Memory B cell (primary cell): Measurements from ENCODE around the gene HMCES.
"Not testable (repeated sequence)": the region's sequence is repeated elsewhere in the genome, so short reads cannot be mapped to it uniquely, and the experiment has no call there.

ENCODE experiments used
- ATAC-seq: fragments of 150-1000 bp; cut with Tn5 transposase; 2 replicates; pipeline ENCODE4 v1.10.0; 2021; ENCODE audit warnings: low read depth, mild to moderate bottlenecking, moderate library complexity
- DNase-seq, 2 donors: peaks; one replicate each; pipeline ENCODE4 v3.0.0; 2022; ENCODE audit warnings: low spot score in 2 of 2
- H3K27ac Mint-ChIP-seq: one replicate; pipeline ENCODE4 v1.8.0; 2022; ENCODE audit warnings: mild to moderate bottlenecking, moderate library complexity, mixed read lengths
- H3K27me3 Mint-ChIP-seq: one replicate; pipeline ENCODE4 v1.8.0; 2022; ENCODE audit warnings: mixed read lengths
- H3K36me3 Mint-ChIP-seq: one replicate; pipeline ENCODE4 v1.8.0; 2022; ENCODE audit warnings: mild to moderate bottlenecking, mixed read lengths
- H3K4me1 Mint-ChIP-seq: one replicate; pipeline ENCODE4 v1.8.0; 2022; ENCODE audit warnings: mixed read lengths
- H3K4me3 Mint-ChIP-seq: one replicate; pipeline ENCODE4 v1.8.0; 2022; ENCODE audit warnings: mild to moderate bottlenecking, moderate library complexity, mixed read lengths
- H3K9me3 Mint-ChIP-seq: one replicate; pipeline ENCODE4 v1.8.0; 2022; ENCODE audit warnings: mixed read lengths

Gene HMCES

DNA sequence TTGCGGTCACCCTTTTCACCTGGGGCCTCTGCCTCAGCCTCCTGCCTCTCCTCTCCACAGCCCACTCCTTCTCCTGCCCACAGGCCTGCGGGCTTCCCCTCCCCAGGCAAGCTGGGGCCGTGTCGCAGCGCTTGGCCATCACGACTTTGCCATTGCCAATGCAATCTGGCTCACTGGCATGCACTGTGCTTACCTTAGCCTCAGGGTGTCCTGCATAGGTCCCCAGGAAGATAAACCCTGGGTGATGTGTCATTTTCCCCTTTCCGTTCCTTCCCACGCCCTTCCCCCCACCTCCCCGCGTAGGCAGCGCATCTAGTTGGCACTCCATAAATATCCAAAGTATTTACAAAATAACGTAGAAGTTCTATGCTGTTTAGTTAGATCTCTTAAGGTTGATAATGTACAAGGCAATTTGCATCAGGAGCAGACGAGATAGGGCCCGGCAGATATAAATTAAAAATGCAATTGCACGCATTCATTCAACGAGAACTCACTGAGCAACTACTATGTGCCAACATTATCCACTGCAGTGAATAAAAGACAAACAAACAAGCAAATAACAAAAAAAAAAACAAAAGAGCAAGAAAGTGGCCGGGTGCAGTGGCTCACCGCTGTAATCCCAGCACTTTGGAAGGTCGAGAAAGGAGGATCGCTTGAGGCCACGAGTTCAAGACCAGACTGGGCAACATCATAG is 30.2 kb upstream of the HMCES start:
- Mint-ChIP-seq H3K27ac (peak overlapping the region; percentile 92), H3K9me3 (no peaks in the 10 kb centered on the region), H3K4me3 (peak overlapping the region; percentile 93), H3K36me3 (peaks cover 11% of the 10 kb centered on the region), H3K4me1 (peaks cover 17% of the 10 kb centered on the region), H3K27me3 (no peaks in the 10 kb centered on the region)
- DNase-seq (no peak), ATAC-seq (no peak)

- H3K27me3 Mint-ChIP-seq = no peaks in the 10 kb centered on the region
- peaks cover 20% of the 10 kb centered on the region for H3K36me3 Mint-ChIP-seq
- H3K4me3 Mint-ChIP-seq = peak within 1 kb of the TSS; percentile 93
- ATAC-seq (peak; percentile 77), DNase-seq (peak; percentile 76 to 77)
- peaks cover 17% of the 10 kb centered on the region for H3K4me1 Mint-ChIP-seq
- H3K27ac Mint-ChIP-seq = peak within 1 kb of the TSS; percentile 92
- H3K9me3 Mint-ChIP-seq = no peaks in the 10 kb centered on the region
Observed at GRCh38 chr3:129249284-129250065, 29.2 kb upstream of the HMCES start, which contains the start of gene COPG1. TSS of gene COPG1 (plus strand) at chr3:129249606. CDS start at chr3:129249710, 104 bp downstream.

- no peak overlapping the region for H3K4me3 Mint-ChIP-seq
- H3K36me3 Mint-ChIP-seq = peaks cover 38% of the 10 kb centered on the region
- peaks cover 17% of the 10 kb centered on the region for H3K4me1 Mint-ChIP-seq
- H3K9me3 Mint-ChIP-seq = no peaks in the 10 kb centered on the region
- H3K27me3 Mint-ChIP-seq = no peaks in the 10 kb centered on the region
- no peak for ATAC-seq
- DNase-seq = no peak
- no peak overlapping the region for H3K27ac Mint-ChIP-seq
Observed at GRCh38 chr3:129252748-129253147, 25.9 kb upstream of the HMCES start.

DNA sequence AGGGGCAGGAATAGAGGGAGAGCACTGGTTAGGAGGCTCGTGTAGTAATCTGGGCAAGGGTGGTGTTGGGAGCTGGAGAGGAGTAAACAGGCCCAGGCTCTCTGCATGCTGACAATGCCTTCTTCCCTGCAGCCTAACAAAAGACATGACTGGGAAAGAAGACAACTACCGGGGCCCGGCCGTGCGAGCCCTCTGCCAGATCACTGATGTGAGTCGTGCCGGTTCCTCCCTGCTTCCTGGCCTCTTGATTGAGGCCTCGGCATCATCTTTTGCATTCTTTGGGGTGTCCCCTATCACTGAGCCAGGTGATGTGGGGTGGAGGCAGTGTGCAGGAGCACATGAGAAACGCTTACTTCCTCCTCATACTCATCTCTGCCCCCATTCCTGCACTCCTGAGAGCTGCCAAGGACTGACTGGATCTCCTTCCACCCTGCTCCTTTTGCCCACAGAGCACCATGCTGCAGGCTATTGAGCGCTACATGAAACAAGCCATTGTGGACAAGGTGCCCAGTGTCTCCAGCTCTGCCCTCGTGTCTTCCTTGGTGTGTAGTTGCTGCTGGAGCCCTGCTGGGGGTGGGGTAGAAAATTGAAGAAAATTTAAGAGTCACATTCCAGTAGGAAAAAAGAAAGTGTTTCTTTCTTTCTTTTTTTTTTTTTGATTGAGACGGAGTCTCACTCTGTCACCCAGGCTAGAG is 24.0 kb upstream of the HMCES start:
- H3K36me3 Mint-ChIP-seq = peaks cover 49% of the 10 kb centered on the region
- no peaks in the 10 kb centered on the region for H3K27me3 Mint-ChIP-seq
- H3K4me3 Mint-ChIP-seq = no peak overlapping the region
- H3K4me1 Mint-ChIP-seq = peaks cover 11% of the 10 kb centered on the region
- H3K27ac Mint-ChIP-seq = no peak overlapping the region
- H3K9me3 Mint-ChIP-seq = no peaks in the 10 kb centered on the region
- DNase-seq (no peak), ATAC-seq (no peak)

GRCh38 chr3:129256270-129256669 is 22.4 kb upstream of the HMCES start:
- H3K4me3 Mint-ChIP-seq = no peak overlapping the region
- peaks cover 7% of the 10 kb centered on the region for H3K4me1 Mint-ChIP-seq
- no peak for DNase-seq
- ATAC-seq = no peak
- H3K27ac Mint-ChIP-seq = no peak overlapping the region
- no peaks in the 10 kb centered on the region for H3K9me3 Mint-ChIP-seq
- H3K27me3 Mint-ChIP-seq = no peaks in the 10 kb centered on the region
- H3K36me3 Mint-ChIP-seq = peaks cover 59% of the 10 kb centered on the region

GRCh38 chr3:129257609-129258008 is 21.1 kb upstream of the HMCES start:
- ATAC-seq (no peak), DNase-seq (no peak)
- Mint-ChIP-seq H3K27me3 (no peaks in the 10 kb centered on the region), H3K9me3 (no peaks in the 10 kb centered on the region), H3K36me3 (peaks cover 58% of the 10 kb centered on the region), H3K4me3 (no peak overlapping the region), H3K4me1 (peaks cover 5% of the 10 kb centered on the region), H3K27ac (no peak overlapping the region)

DNA sequence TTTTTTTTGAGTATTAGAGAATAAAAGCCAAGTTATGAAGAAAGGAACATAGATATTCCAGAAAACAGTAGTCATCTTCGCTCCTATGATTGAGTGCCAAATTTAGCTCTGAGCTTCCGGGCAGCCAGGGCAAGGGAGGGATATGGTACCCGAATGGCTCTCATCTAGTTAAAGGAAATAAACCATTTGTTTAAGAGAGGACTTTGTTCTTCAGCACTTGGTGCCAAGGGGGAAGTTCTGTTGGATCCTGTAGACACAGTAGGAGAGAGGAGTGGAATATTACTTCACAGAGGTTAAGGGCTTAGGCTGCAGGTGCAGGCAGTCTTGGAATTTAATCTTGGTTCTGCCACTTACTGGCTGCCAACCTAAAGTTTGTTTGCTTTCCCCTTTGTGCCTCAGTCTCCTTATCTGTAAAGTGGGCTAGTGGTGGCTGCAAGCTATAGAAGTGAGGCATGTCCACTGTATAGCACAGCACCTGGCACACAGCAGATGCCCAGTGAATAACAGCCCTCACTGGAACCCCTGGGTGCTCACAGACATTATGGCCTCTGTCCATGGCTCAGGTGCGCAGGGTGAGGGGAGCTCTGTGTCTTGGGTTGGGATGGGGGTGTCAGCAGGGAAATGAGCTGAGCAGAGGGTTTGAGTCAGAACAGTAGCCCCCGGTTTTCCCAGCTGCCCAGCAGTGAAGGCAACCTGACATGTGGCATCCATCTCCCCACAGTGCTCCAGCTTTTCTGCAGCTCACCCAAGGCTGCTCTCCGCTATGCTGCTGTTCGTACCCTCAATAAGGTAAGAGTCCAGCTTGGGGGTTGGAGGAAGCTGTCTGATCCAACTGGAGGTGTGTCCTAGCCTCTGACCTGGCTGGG is 18.8 kb upstream of the HMCES start:
- DNase-seq = no peak
- no peak overlapping the region for H3K4me3 Mint-ChIP-seq
- H3K27me3 Mint-ChIP-seq = no peaks in the 10 kb centered on the region
- H3K9me3 Mint-ChIP-seq = no peaks in the 10 kb centered on the region
- no peak for ATAC-seq
- peaks cover 58% of the 10 kb centered on the region for H3K36me3 Mint-ChIP-seq
- peaks cover 5% of the 10 kb centered on the region for H3K4me1 Mint-ChIP-seq
- no peak overlapping the region for H3K27ac Mint-ChIP-seq

- ATAC-seq (no peak), DNase-seq (no peak)
- H3K27me3 Mint-ChIP-seq = no peaks in the 10 kb centered on the region
- H3K9me3 Mint-ChIP-seq = no peaks in the 10 kb centered on the region
- peaks cover 55% of the 10 kb centered on the region for H3K36me3 Mint-ChIP-seq
- H3K4me3 Mint-ChIP-seq = no peak overlapping the region
- H3K4me1 Mint-ChIP-seq = peaks cover 5% of the 10 kb centered on the region
- no peak overlapping the region for H3K27ac Mint-ChIP-seq
Observed at GRCh38 chr3:129260606-129261005, 18.1 kb upstream of the HMCES start.

GRCh38 chr3:129261894-129262293 is 16.8 kb upstream of the HMCES start:
- Mint-ChIP-seq H3K36me3 (peaks cover 54% of the 10 kb centered on the region), H3K9me3 (no peaks in the 10 kb centered on the region), H3K4me3 (no peak overlapping the region), H3K27me3 (no peaks in the 10 kb centered on the region), H3K27ac (no peak overlapping the region), H3K4me1 (peaks cover 5% of the 10 kb centered on the region)
- DNase-seq = no peak
- no peak for ATAC-seq

DNA sequence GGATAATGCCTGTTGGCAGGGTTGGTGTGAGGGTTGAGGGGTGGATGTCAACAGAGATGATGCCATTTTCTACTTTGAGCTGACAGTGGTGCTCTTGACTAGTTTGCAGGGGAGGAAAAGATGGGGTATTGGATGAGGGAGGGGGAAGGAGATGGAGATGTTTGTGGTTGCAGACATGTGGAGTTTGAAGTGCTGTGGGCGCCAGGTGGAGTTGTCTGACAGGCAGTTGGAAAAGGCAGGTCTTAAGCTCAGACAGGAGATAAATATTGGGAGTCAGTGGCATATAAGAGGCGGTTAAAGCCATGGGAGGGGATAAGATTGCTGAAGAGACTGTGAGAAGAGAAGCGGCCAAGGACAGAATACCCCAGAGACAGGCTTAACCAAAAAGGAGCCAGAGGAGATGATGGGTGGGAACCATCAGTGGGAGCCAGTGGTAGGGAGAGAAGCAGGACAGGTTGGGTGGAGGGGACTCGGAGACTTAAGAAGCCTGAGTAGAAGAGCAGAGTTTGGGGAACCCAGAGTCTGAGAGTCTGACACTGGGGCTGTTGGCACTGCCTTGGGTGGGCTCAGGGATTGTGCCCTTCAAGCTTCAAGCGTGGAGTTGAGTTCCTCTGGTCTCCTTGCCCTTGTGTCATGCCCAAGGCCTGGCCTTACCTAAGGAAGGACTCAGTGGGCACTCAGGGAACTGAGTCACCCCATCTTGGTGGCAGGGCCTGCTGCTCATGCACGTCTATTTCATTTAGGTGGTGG is 15.3 kb upstream of the HMCES start:
- Mint-ChIP-seq H3K36me3 (peaks cover 50% of the 10 kb centered on the region), H3K4me3 (no peak overlapping the region), H3K4me1 (peaks cover 5% of the 10 kb centered on the region), H3K27ac (no peak overlapping the region), H3K9me3 (no peaks in the 10 kb centered on the region), H3K27me3 (no peaks in the 10 kb centered on the region)
- DNase-seq = no peak
- ATAC-seq = no peak

DNA sequence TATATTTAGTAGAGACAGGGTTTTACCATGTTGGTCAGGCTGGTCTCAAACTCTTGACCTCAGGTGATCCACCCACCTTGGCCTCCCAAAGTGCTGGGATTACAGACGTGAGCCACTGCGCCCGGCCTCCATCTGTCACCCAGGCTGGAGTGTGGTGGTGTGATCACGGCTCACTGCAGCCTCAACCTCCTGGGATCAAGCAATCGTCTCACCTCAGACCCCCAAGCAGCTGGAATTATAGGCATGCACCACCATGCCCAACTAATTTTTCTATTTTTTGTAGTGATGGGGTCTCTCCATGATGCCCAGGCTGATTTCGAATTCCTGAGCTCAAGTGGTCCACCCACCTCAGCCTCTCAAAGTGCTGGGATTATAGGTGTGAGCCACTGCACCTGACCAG is 13.7 kb upstream of the HMCES start:
- H3K9me3 Mint-ChIP-seq, H3K4me1 Mint-ChIP-seq, H3K27ac Mint-ChIP-seq, H3K4me3 Mint-ChIP-seq, H3K27me3 Mint-ChIP-seq, DNase-seq, ATAC-seq: not testable (repeated sequence)
- H3K36me3 Mint-ChIP-seq = peaks cover 53% of the 10 kb centered on the region

- Mint-ChIP-seq H3K27ac (no peak overlapping the region), H3K4me1 (no peaks in the 10 kb centered on the region), H3K4me3 (no peak overlapping the region), H3K36me3 (peaks cover 54% of the 10 kb centered on the region), H3K27me3 (no peaks in the 10 kb centered on the region), H3K9me3 (no peaks in the 10 kb centered on the region)
- DNase-seq (no peak), ATAC-seq (no peak)
Observed at GRCh38 chr3:129266651-129267050, 12.0 kb upstream of the HMCES start.

- H3K36me3 Mint-ChIP-seq = peaks cover 49% of the 10 kb centered on the region
- DNase-seq (no peak), ATAC-seq (no peak)
- H3K27ac Mint-ChIP-seq = no peak overlapping the region
- no peaks in the 10 kb centered on the region for H3K9me3 Mint-ChIP-seq
- H3K4me3 Mint-ChIP-seq = no peak overlapping the region
- no peaks in the 10 kb centered on the region for H3K27me3 Mint-ChIP-seq
- no peaks in the 10 kb centered on the region for H3K4me1 Mint-ChIP-seq
Observed at GRCh38 chr3:129268396-129268795, 10.3 kb upstream of the HMCES start.
